NCI-H1694 treated with DMSO at 0.1 percent for 48 hours (cell line): Measurements from ENCODE around the gene CHERP.
"Not testable (repeated sequence)": the region's sequence is repeated elsewhere in the genome, so short reads cannot be mapped to it uniquely, and the experiment has no call there.

ENCODE experiments used
- DNase-seq: peaks from one replicate; lab custom pipeline; 2025; lab: John Stamatoyannopoulos, UW

Gene CHERP

GRCh38 chr19:16476401-16476800, 65.8 kb downstream of the CHERP start:
- no peak for DNase-seq

- no peak for DNase-seq
These were observed 68.3 kb downstream of the CHERP start for GRCh38 chr19:16473875-16474392.

DNA sequence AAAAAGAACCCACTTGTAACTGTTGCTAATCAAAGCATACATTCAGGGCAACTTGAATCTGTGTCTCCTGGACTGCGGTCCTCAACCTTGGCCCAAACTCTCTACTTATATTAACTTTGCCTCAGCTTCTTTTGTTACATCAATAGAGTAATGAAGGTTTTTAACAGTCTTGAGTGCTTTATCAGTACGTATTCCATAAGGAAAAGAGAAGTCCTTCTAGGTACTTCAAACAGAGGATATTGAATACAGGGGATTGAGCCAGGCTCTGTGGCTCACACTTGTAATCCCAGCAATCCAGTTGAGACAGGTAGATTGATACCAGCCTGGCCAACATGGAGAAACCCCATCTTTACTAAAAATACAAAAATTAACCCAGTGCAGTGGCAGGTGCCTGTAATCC, 69.2 kb downstream of the CHERP start:
- no peak for DNase-seq

DNA sequence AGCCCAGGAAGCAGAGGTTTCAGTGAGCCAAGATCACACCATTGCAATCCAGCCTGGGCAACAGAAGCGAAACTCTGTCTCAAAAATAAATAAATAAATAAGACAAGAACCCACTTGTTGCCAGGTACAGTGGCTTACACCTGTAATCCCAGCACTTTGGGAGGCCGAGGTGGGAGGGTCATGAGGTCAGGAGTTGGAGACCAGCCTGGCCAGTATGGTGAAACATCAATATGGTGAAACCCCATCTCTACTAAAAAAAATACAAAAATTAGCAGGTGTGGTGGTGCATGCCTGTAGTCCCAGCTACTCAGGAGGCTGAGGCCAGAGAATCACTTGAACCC, 69.7 kb downstream of the CHERP start:
- not testable (repeated sequence) for DNase-seq

DNA sequence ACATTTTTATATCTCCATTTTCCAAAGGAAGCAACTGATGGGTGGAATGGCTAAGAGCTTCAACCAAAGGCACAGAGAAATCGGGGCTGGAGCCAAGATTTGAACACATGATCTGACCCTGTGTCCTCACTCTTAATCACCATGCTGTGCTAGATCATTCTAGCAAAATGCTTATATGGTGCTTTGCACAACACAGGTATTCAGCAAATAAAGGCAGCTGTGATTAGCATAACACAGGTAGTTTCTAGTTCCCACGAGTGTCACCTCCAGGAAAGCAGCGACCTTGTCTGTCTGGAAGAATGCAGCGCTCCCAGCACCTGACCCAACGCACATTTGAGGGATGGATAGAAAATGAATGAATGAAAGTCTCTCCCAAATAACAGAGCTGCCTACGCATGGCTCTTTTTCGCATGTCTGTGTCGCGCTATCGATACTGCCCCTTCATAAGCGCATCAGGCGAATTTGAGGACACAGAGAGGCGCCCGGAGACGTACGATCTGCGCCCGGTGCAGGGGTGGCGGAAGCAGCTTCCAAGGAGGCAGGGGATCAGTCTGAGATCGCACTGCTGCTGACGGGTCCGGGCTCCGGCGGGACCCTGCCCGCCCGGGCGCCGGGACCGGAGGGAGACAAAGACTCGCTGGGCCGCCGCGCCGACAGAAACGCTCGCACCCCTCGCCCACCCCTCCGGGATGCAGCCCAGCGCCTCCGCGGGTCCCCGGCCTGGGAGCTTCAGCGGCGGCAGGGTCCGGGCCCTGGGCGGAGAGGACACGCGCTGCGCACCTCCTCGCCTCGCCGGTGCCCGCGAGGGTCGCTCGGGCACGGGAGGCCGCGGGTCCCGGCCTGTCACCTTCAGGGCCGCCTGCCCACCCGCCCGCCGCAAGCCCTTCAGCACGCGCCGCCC, 71.1 kb downstream of the CHERP start:
- DNase-seq: no peak

GRCh38 chr19:16470541-16470910, 71.7 kb downstream of the CHERP start:
- no peak for DNase-seq
